ENCODE data around the gene OR52L1. TPM values are rescaled to one million over a fixed set of nuclear protein-coding genes. Genes with fewer than 3 reads are reported as not detected.

OR52L1 gene
- total RNA-seq, 1 donor from 2014 or later = not detected

GRCh38 chr11:5941951-5942350, 44.8 kb downstream of the OR52L1 start, which contains the start of gene OR56A3:
TSS of gene OR56A3 (plus strand) at chr11:5942251. CDS start at chr11:5947347, 5,096 bp downstream.
- intact Hi-C loops (cut with DNase I) = no loop called here
- no peaks in the 10 kb centered on the region for H3K36me3 ChIP-seq
- no peaks in the 10 kb centered on the region for H3K4me1 ChIP-seq
- no peak within 1 kb of the TSS for H3K4me3 ChIP-seq
- H3K9me3 ChIP-seq = no peaks in the 10 kb centered on the region
- no peak within 1 kb of the TSS for H3K27ac ChIP-seq
- TF ChIP-seq, protein P1, sequence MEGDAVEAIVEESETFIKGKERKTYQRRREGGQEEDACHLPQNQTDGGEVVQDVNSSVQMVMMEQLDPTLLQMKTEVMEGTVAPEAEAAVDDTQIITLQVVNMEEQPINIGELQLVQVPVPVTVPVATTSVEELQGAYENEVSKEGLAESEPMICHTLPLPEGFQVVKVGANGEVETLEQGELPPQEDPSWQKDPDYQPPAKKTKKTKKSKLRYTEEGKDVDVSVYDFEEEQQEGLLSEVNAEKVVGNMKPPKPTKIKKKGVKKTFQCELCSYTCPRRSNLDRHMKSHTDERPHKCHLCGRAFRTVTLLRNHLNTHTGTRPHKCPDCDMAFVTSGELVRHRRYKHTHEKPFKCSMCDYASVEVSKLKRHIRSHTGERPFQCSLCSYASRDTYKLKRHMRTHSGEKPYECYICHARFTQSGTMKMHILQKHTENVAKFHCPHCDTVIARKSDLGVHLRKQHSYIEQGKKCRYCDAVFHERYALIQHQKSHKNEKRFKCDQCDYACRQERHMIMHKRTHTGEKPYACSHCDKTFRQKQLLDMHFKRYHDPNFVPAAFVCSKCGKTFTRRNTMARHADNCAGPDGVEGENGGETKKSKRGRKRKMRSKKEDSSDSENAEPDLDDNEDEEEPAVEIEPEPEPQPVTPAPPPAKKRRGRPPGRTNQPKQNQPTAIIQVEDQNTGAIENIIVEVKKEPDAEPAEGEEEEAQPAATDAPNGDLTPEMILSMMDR (IDR thresholded peaks at IDR 0.05) = no peak
- ATAC-seq = no peak
- DNase-seq = no peak
- no peaks in the 10 kb centered on the region for H3K27me3 ChIP-seq

DNA sequence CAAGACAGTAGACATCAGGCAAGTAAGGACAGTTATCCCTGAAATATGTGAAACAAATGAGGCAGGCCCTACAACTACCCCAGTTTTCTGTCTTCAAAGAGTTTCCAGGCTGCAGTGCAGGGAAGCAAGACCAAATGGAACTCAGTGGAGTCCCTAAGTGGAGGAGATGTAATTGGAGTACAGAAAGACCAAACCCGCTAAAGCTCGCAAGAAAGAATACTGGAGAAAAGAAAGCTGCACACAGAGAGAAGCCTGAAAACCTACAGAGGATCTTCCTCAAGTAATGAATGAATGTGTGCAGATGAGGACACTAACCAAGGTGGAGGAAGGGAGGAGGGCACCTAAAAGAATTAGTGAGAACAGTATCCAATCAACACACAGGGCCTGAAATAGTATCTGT, 46.0 kb downstream of the OR52L1 start:
- intact Hi-C loops (cut with DNase I) = no loop called here
- TF ChIP-seq, protein P1 (IDR thresholded peaks at IDR 0.05) = no peak
- H3K36me3 ChIP-seq = no peaks in the 10 kb centered on the region
- H3K4me3 ChIP-seq = no peak overlapping the region
- ATAC-seq (no peak), DNase-seq (no peak)
- H3K4me1 ChIP-seq = no peaks in the 10 kb centered on the region
- H3K27ac ChIP-seq = no peak overlapping the region
- no peaks in the 10 kb centered on the region for H3K9me3 ChIP-seq
- no peaks in the 10 kb centered on the region for H3K27me3 ChIP-seq

GRCh38 chr11:5938603-5938965, 48.2 kb downstream of the OR52L1 start:
- Histone ChIP-seq H3K4me1 (no peaks in the 10 kb centered on the region), H3K27ac (no peak overlapping the region), H3K4me3 (no peak overlapping the region), H3K36me3 (no peaks in the 10 kb centered on the region), H3K9me3 (no peaks in the 10 kb centered on the region), H3K27me3 (no peaks in the 10 kb centered on the region)
- no peak for DNase-seq
- intact Hi-C loops (cut with DNase I) = no loop called here
- TF ChIP-seq, protein P1 (IDR thresholded peaks at IDR 0.05) = no peak
- ATAC-seq = no peak

DNA sequence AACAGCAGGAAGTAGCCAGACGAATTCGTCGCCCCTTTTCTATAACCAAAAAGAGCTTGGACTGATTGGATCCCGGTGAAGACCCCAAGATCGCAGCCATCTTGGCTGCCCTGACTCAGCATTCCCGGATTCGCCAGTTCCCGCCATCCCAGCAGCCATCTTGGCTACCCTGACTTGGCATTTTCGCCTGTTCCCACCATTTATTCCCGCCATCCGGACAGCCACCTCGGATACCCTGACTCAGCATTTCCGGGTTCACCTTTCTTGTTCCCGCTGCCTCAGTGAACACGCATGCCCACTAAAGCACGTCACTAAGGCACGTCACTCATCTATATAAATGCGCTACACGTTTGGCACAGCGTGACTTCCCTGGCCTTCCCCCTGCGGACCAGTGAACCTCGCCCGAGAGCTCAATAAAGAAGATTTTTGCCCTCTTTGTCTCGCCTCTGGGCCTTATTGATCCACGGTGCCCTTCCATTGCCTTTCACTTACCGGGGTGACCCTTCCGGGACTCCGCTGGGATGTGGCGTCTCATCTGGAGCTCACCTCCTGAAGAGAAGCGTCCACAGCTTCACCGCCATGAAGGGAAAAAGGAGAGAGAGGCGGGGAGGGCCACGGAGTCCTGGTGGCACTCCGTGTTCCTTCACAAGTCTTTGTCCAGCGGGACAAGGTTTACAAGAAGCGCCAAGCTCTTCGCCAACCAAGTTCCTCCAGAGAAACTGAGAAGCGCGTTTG, 48.8 kb downstream of the OR52L1 start:
- DNase-seq (no peak), ATAC-seq (no peak)
- Histone ChIP-seq H3K27ac (no peak overlapping the region), H3K27me3 (no peaks in the 10 kb centered on the region), H3K9me3 (no peaks in the 10 kb centered on the region), H3K4me1 (no peaks in the 10 kb centered on the region), H3K4me3 (no peak overlapping the region), H3K36me3 (no peaks in the 10 kb centered on the region)
- TF ChIP-seq, protein P1 (IDR thresholded peaks at IDR 0.05) = no peak
- intact Hi-C loops (cut with DNase I) = no loop called here

Other genes starting within 250 kb of the OR52L1 start
- gene OR52N4, start 232.7 kb downstream of the OR52L1 start, total RNA-seq = 0.93 TPM
- not detected for gene OR52N5, start 203.6 kb downstream of the OR52L1 start, total RNA-seq
- gene OR52N1, start 195.7 kb downstream of the OR52L1 start, total RNA-seq = not detected
- not detected for gene OR52N2, start 178.1 kb downstream of the OR52L1 start, total RNA-seq
- gene OR52E6, start 145.1 kb downstream of the OR52L1 start, total RNA-seq = not detected
- not detected for gene OR52E8, start 129.3 kb downstream of the OR52L1 start, total RNA-seq
- gene OR52E4, start 106.4 kb downstream of the OR52L1 start, total RNA-seq = not detected
- gene OR52E5, start 93.8 kb downstream of the OR52L1 start, total RNA-seq = not detected
- not detected for gene OR56A3, start 44.7 kb downstream of the OR52L1 start, total RNA-seq
- not detected for gene OR56A5, start 18.5 kb downstream of the OR52L1 start, total RNA-seq
- gene OR56A4, start 20.0 kb upstream of the OR52L1 start, total RNA-seq = not detected
- gene OR56A1, start 43.8 kb upstream of the OR52L1 start, total RNA-seq = not detected
- gene OR56B4, start 120.7 kb upstream of the OR52L1 start, total RNA-seq = not detected
- gene OR52B2, start 183.3 kb upstream of the OR52L1 start, total RNA-seq = not detected
- not detected for gene OR52W1, start 212.2 kb upstream of the OR52L1 start, total RNA-seq
- not detected for gene C11orf42, start 218.6 kb upstream of the OR52L1 start, total RNA-seq
- 40.6 TPM for gene FHIP1B, start 247.7 kb upstream of the OR52L1 start, total RNA-seq

Measured in upper lobe of right lung (tissue), 1 donor.